GM10847 (cell line): Measurements from ENCODE around the gene AQP6.

Experiments
- POLR2A ChIP-seq: IDR thresholded peaks from 2 replicates; pipeline ENCODE4 v1.6.1; 2011; ENCODE audit not compliant: insufficient read length; ENCODE audit errors: extremely low read depth

AQP6 gene

DNA sequence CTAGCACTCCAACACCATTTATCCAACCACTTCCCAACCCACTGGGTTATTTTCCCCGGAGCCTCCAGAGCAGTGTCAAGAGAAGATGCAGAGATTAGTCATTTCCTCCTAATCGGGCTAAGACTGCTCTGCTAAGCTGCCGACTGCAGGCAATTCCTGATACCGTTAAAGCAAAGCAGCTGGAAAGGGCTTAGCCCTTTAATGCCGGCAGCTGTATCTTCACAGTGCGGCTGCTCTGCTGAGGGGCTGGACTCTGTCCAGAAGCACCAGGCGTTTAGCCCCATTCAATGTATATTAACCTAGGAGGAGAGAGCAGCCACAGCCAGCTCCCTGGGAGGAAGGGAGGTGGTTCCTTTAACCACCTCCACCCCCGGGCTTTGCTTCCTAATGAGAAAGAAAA is 11.1 kb downstream of the AQP6 start:
- TF ChIP-seq POLR2A: no peak

DNA sequence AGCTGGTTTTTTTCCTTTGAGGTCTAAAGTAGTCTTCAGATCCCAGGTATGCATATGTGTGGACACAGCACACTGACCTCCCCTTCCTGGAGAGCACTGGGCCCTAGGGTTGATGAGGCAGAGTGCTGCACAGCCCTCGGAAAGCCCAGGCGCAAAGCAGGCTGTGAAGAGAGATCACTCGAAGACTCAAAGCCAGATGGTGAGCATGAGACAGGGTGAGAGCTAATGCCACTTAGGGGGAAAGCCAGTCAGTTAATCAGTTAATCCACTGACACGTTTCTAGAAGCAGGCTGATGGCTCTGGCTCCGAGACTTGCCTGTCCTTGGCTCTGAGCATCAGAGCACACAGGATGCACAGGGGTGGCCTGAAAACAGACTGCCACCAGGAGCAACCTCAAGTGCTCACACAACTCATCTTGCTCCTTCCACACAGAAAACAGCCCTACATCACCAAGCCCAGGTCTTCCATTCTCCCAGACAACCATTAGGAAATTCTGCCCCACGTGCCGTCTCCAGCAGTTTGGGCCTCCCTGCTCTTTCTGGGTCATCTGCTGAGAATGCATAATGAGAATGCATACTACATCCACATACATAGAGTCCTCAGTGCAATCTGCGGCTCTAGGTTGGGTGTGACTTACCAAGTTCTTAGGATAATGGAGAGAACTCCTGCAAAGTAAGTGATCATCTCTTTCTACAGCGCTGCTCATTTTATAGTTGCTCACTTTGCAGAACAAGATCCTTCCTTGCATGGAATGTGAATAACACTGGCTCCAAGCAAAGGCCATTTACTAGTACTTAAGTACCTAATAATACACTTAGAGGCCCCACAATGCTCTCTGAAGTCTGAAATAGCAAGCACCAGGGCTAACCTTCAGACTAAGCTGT is 12.0 kb downstream of the AQP6 start:
- no peak for TF ChIP-seq POLR2A

DNA sequence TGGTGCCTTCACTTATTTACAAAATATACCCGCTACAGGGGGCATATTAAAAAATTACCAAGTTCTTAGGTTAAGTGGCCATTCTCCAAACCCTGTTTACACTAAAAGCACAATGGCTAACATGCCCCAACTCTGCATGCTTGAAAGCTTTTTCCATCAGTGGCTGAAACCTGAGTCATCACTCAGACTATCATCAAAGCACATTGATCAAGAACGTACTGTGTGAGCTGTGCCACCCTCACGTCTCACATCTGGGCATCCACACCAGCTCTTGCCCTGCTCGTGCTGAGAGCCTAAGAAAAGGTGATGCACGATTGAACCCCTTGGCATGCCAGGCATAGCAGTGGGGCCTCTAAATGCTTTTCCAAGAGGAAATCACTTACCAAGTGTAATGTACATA is 13.2 kb downstream of the AQP6 start:
- no peak for TF ChIP-seq POLR2A

- TF ChIP-seq POLR2A: no peak
Measured at GRCh38 chr12:49987625-49988303, 15.0 kb downstream of the AQP6 start.

DNA sequence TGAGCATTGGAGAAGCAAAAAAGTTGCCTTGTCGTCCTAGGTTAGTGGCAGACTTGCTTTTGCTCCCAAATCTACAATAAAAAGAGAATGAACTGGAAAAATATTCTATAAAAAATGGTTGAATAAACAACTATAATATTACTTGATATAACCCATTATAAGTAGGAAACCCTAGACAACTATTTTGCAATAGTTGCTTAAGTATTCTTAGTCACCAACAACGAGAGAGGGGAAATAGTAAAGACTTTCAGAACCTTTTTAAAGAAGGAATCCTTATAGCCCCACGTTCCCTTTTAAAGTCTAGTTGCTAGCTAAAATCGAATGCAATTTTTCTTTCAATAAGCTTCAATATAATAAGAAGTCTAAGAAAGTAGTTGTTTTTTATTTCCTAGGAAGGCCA is 17.5 kb downstream of the AQP6 start:
- no peak for TF ChIP-seq POLR2A

DNA sequence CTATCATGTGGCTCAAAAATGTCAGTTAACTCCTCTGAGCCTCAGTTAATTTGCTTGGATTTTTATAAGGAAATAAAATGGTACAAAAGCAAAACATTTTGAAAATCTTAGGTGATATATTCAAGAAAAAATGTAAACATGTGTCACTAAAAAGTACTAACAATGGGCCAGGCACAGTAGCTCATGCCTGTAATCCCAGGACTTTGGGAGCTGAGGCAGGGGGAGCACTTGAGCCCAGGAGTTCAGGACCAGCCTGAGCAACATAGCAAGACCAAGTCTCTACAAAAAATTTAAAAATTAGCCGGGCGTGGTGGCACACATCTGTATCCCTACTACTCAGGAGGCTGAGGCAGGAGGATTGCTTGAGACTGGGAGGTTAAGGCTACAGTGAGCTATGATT is 25.7 kb downstream of the AQP6 start:
- TF ChIP-seq POLR2A: no peak

DNA sequence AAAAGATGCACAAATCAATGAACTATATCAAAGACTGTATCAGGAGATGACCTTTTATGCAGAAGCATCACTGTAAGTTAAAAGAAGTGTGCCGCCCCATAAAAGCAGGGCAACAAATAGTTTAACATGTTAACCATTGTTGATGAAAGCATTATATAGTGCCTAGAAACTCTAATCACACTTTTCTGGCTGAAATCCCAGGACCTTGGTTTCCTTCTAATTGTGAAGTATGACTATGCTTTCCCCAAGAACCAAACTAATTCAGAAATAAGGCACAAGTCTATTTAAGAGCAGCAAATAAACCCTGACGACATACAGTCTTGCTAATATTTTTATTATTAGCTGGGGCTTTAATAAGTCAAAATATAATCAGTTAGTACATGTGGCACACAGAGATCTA is 30.8 kb downstream of the AQP6 start:
- TF ChIP-seq POLR2A: no peak

- TF ChIP-seq POLR2A: no peak
Measured at GRCh38 chr12:50004696-50005095, 31.9 kb downstream of the AQP6 start.

DNA sequence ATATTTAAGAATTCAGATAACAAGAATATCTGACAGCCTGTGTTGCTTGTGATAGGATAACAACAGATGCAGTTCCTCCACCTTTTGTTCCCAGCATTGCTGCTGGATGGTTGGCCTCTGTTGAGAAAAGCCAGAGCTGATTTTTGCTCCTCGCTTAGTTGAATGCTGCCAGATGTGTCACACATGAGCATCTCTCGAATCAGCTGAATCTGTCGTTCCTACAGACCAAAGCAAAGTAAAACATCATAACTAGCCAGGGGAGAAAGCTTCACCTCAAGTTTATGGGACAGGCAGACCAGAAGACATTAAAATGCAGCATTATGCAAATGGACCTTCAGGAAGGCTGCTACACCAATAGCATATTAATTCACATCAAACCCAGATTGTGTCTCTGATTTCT is 32.4 kb downstream of the AQP6 start:
- no peak for TF ChIP-seq POLR2A

DNA sequence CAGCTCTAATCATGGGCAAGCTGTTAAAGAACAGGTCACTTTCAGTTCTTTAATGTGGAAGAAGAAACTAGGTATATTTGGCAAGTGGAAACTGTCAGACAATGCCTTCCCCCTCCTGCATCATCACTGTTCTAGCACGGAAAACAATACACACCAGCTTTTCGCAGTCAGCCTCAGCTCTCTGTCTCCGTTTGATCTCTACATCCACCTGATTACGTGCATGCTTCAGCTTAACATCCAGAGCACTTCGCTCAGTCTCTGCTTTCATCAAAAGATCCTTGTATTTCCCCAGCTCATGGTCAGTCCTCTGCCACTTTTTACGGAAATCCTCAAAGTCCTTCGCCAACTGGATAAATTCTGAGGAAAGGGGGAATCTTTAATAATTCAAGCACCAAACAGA is 33.5 kb downstream of the AQP6 start:
- TF ChIP-seq POLR2A: no peak

GRCh38 chr12:50006754-50007442 is 34.2 kb downstream of the AQP6 start:
- no peak for TF ChIP-seq POLR2A

- TF ChIP-seq POLR2A: no peak
Measured at GRCh38 chr12:50013361-50014147, 40.8 kb downstream of the AQP6 start.

DNA sequence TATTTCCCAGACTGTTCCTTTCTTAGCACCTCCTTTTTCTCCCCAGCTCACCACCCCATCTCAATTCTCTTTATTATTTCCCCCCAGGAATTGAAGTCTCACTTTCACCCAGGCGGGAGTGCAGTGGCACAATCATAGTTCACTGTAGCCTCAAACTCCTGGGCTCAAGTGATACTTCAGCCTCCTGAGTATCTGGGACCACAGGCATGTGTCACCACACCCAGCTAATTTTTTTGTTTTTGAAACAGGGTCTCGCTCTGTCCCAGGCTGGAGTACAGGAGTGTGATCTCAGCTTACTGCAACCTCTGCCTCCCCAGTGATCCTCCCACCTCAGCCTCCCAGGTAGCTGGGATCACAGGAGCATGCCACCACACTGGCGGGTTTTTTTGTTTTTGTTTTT is 41.6 kb downstream of the AQP6 start:
- TF ChIP-seq POLR2A: no peak

GRCh38 chr12:50016501-50017475 is 44.0 kb downstream of the AQP6 start:
- TF ChIP-seq POLR2A: no peak
